HG02938 (cell line): ENCODE results near the gene GTF2I.
"Not testable (repeated sequence)": the region's sequence is repeated elsewhere in the genome, so short reads cannot be mapped to it uniquely, and the experiment has no call there.

Source experiments
- ATAC-seq: cut with Tn5 transposase; IDR thresholded peaks from one replicate; pipeline ENCODE4 v1.9.1; 2021; ENCODE audit warnings: mild to moderate bottlenecking, moderate library complexity; ENCODE audit not compliant: unreplicated experiment

Gene GTF2I

GRCh38 chr7:74773760-74774750 is 116.5 kb downstream of the GTF2I start, which contains the start of gene NCF1:
Gene NCF1, plus strand, starts transcription at chr7:74774011. Its CDS starts 21 bp downstream, at chr7:74774032.
- ATAC-seq, result peak; percentile 82

DNA sequence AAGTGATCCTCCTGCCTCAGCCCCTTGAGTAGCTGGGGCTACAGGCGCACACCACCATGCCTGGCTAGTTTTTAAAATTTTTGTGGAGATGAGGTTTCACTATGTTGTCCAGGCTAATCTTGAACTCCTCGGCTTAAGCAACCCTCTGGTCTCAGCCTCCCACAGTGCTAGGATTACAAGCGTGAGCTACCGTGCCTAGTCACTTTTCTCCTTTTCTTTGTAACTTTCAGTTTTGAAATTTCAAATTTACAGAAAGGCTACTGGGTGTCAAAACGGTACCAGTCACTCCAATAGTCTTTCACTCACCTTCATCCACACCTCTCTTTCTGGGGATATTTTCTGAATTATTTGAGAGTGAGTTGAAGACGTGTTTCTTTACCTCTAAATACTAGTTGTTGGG is 117.6 kb downstream of the GTF2I start:
- ATAC-seq, result not testable (repeated sequence)

- not testable (repeated sequence) for ATAC-seq
Measured at GRCh38 chr7:74779053-74779452, 121.5 kb downstream of the GTF2I start.

DNA sequence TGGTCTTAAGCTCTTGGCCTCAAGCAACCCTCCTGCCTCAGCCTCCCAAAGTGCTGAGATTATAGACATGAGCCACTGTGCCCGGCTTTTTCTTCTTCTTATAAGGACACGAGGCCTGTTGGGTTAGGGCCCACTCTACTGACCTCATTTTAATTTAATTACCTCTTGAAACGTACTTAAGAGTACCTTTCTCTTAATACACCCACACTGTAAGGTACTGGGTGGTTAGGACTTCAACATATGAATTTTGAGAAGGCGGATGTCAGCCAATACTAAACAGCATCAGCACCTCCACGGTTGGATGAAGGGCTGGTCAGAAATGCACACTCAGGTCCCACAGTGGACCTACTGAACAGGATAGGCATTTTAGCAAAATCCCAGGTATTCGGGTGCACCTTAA is 124.2 kb downstream of the GTF2I start:
- ATAC-seq, result not testable (repeated sequence)

GRCh38 chr7:74783595-74783994 is 126.1 kb downstream of the GTF2I start:
- ATAC-seq, result not testable (repeated sequence)

DNA sequence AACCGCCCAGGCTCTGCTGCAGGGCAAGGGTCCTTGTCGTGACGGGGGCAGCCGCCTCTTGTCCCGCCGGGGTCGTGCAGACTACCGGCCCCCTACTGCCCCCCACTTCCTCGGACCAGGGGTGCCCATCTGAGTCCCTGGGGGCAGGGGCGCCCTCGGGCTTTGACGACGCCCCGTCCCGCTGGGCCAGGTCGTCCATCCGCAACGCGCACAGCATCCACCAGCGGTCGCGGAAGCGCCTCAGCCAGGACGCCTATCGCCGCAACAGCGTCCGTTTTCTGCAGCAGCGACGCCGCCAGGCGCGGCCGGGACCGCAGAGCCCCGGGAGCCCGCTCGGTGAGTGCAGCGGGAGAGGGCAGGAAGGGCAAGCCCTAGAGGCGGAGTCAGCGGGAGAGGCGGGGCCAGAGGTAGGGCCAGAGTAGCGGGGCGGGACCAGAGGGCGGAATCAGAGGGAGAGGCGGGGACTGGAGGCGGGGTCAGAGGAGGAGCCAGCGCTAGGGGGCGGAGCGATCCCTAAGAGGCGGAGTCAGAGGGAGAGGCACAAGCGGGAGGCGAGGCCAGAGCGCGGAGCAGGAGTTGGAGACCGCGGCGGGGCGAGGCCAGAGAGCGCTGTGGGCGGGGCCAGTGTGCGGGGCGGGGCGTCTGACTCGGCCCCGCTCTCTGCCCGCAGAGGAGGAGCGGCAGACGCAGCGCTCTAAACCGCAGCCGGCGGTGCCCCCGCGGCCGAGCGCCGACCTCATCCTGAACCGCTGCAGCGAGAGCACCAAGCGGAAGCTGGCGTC is 131.0 kb downstream of the GTF2I start:
- peak; percentile 91 for ATAC-seq

DNA sequence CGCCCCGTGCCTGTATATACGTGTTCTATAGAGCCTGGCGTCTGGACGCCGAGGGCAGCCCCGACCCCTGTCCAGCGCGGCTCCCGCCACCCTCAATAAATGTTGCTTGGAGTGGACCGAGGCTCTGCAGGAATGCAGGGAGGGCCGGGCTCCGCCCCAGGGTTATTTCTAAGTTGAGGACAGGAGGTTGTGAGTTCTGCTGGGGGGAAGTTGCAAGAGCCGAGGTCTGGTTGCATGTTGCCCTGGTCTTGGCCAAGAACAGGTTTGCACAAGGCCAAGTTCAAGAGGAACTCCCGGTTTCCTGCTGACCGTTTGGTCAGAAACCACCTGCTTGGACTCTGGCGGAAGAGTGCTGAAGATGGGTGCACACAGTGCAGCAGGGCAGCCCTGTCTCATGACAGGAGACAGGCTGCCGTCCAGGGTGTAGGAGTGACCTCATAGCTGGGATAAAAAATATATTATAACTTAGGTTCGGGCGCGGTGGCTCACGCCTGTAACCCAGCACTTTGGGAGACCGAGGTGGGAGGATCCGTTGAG is 131.8 kb downstream of the GTF2I start:
- ATAC-seq, result peak; percentile 5

DNA sequence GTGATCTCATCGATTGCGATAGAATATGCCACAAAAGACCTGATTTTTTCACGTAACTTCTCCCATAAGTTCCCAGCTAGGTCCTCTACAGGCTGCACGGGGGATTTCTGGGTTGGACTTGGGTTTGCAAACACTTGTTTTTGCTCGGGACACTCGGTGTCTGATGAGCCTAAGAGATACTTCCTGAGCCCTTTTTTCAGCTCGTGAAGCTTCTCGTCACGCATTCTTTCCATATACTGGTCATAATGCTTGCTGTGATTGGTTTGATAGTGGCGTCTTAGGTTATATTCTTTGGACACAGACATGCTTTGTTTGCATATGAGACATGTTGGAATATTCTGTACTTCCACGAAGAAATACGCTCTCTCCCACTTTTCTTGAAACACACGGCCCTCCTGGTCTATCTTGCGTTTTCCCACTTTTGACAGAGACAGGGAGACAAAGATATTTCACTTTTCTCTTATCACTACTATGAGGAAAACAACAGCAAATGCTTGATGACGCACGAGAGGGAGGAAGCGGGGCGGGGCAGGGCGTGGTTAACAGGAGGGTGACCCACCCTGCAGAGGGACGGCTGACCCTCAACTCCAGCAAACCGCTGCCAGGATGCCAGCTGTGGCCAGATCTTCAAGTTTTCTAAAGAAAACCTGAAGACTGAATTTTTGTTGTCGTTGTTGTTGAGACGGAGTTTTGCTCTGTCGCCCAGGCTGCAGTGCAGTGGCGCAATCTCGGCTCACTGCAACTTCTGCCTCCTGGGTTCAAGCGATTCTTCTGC is 140.5 kb downstream of the GTF2I start:
- ATAC-seq, result not testable (repeated sequence)

GRCh38 chr7:74798644-74799043 is 141.1 kb downstream of the GTF2I start:
- ATAC-seq, result not testable (repeated sequence)
